GM23338 (cell line): ENCODE results near the gene AGTRAP.

Source experiments
- CTCF ChIP-seq, 2 experiments: fragments of 200-600 bp in 1 of 2; sonication (generic) in 1 of 2; conservative IDR thresholded peaks; 2 replicates each; pipeline versions ENCODE4 v1.5.1 to v1.6.1; 2016 to 2017; ENCODE audit warnings: antibody characterized with exemption in 2 of 2, low read depth in 2 of 2, mild to moderate bottlenecking in 2 of 2, moderate library complexity in 1 of 2
- EZH2 ChIP-seq: fragments of 200-600 bp; sonication (generic); IDR thresholded peaks from one replicate; pipeline ENCODE4 v1.8.0; 2017; ENCODE audit warnings: antibody characterized with exemption, mild to moderate bottlenecking, low read depth; ENCODE audit not compliant: unreplicated experiment
- EZH2phosphoT487 ChIP-seq: fragments of 200-600 bp; sonication (generic); IDR thresholded peaks from one replicate; pipeline ENCODE4 v1.8.1; 2018; ENCODE audit warnings: antibody characterized with exemption; ENCODE audit not compliant: unreplicated experiment
- JUNB ChIP-seq: IDR thresholded peaks from one replicate; pipeline ENCODE4 v1.6.1; 2016; ENCODE audit warnings: antibody characterized with exemption; ENCODE audit not compliant: unreplicated experiment
- NANOG ChIP-seq: IDR thresholded peaks from 2 replicates; pipeline ENCODE4 v1.6.1; 2016; ENCODE audit warnings: antibody characterized with exemption, borderline replicate concordance
- POLR2AphosphoS5 ChIP-seq: IDR thresholded peaks from 2 replicates; pipeline ENCODE4 v1.6.1; 2016; ENCODE audit warnings: antibody characterized with exemption, low read depth
- REST ChIP-seq: IDR thresholded peaks from one replicate; pipeline ENCODE4 v1.6.1; 2018; ENCODE audit warnings: antibody characterized with exemption; ENCODE audit not compliant: unreplicated experiment
- STAT1 ChIP-seq: IDR thresholded peaks from one replicate; pipeline ENCODE4 v1.6.1; 2016; ENCODE audit warnings: antibody characterized with exemption; ENCODE audit not compliant: unreplicated experiment

- TF ChIP-seq EZH2 (no peak), POLR2AphosphoS5 (no peak), CTCF (conservative IDR thresholded peaks at IDR 0.05; ENCODE audit: low read depth in 2 of 2) (no peak), REST (no peak), EZH2phosphoT487 (no peak), JUNB (no peak), STAT1 (no peak), NANOG (no peak)
Observed at GRCh38 chr1:11725616-11726015, 10.3 kb upstream of the AGTRAP start.
